Mesenchymal stem cell (in vitro differentiated cells and primary cell): ENCODE data around the gene STIMATE.

Experiments used
- DNase-seq: peaks from one replicate; pipeline ENCODE4 v3.0.0-alpha.2; 2013
- H2AFZ ChIP-seq: one replicate; pipeline ENCODE4 v1.6.1; 2013; ENCODE audit warnings: low read depth, mild to moderate bottlenecking, control low read depth, inconsistent platforms, low read length, moderate library complexity
- H2AK5ac ChIP-seq: 2 replicates; pipeline ENCODE4 v1.6.1; 2013; ENCODE audit warnings: low read length, moderate library complexity, mild to moderate bottlenecking, inconsistent platforms; ENCODE audit not compliant: severe bottlenecking
- H2BK120ac ChIP-seq: one replicate; pipeline ENCODE4 v1.6.1; 2013; ENCODE audit warnings: low read depth, mild to moderate bottlenecking, inconsistent platforms, low read length, moderate library complexity
- H2BK12ac ChIP-seq, 2 experiments: one replicate each; pipeline ENCODE4 v1.6.1; 2013; ENCODE audit warnings: inconsistent platforms in 2 of 2, low read length in 2 of 2, mild to moderate bottlenecking in 2 of 2, moderate library complexity in 2 of 2, control low read depth in 1 of 2
- H2BK15ac ChIP-seq: one replicate; pipeline ENCODE4 v1.6.1; 2013; ENCODE audit warnings: mild to moderate bottlenecking, low read depth, inconsistent platforms; ENCODE audit not compliant: poor library complexity, severe bottlenecking
- H2BK5ac ChIP-seq: 2 replicates; pipeline ENCODE4 v1.6.1; 2013; ENCODE audit warnings: low read depth, mild to moderate bottlenecking, low read length, control low read depth, inconsistent platforms; ENCODE audit not compliant: poor library complexity, severe bottlenecking
- H3K14ac ChIP-seq, 2 experiments: one replicate each; pipeline ENCODE4 v1.6.1; 2013; ENCODE audit warnings: inconsistent platforms in 2 of 2, low read length in 2 of 2, control low read depth in 1 of 2, mild to moderate bottlenecking in 1 of 2, moderate library complexity in 1 of 2
- H3K18ac ChIP-seq, 2 experiments: one replicate each; pipeline ENCODE4 v1.6.1; 2013; ENCODE audit warnings: inconsistent platforms in 2 of 2, low read length in 2 of 2, control low read depth in 1 of 2, low read depth in 1 of 2, mild to moderate bottlenecking in 1 of 2
- H3K23ac ChIP-seq, 2 experiments: one replicate each; pipeline ENCODE4 v1.6.1; 2013; ENCODE audit warnings: inconsistent platforms in 2 of 2, low read length in 2 of 2, mild to moderate bottlenecking in 2 of 2, moderate library complexity in 2 of 2, control low read depth in 1 of 2
- H3K27ac ChIP-seq: 2 replicates; pipeline ENCODE4 v1.5.1; 2013; ENCODE audit warnings: mild to moderate bottlenecking, moderate library complexity, low read length, control low read depth, inconsistent platforms; ENCODE audit not compliant: poor library complexity, severe bottlenecking
- H3K27me3 ChIP-seq, 2 experiments: 2 replicates each; pipeline versions ENCODE4 v1.6.1 to v1.7.0; 2013; ENCODE audit warnings: low read length in 2 of 2, mild to moderate bottlenecking in 2 of 2, moderate library complexity in 2 of 2, control low read depth in 1 of 2, inconsistent platforms in 1 of 2; ENCODE audit not compliant: control insufficient read depth in 1 of 2, insufficient read depth in 1 of 2
- H3K36me3 ChIP-seq, 2 experiments: 2 replicates each; pipeline versions ENCODE4 v1.6.1 to v1.7.0; 2013; ENCODE audit warnings: low read length in 2 of 2, control low read depth in 1 of 2, inconsistent platforms in 1 of 2, low read depth in 1 of 2, mild to moderate bottlenecking in 1 of 2; ENCODE audit not compliant: insufficient read depth in 2 of 2, control insufficient read depth in 1 of 2
- H3K4ac ChIP-seq, 2 experiments: one replicate each; pipeline ENCODE4 v1.6.1; 2013; ENCODE audit warnings: inconsistent platforms in 2 of 2, low read length in 2 of 2, mild to moderate bottlenecking in 2 of 2, moderate library complexity in 2 of 2, control low read depth in 1 of 2, low read depth in 1 of 2
- H3K4me1 ChIP-seq: 2 replicates; pipeline ENCODE4 v1.6.1; 2013; ENCODE audit warnings: low read depth, low read length, control low read depth; ENCODE audit not compliant: control insufficient read depth, insufficient read depth
- H3K4me2 ChIP-seq: 2 replicates; pipeline ENCODE4 v1.6.1; 2013; ENCODE audit warnings: low read length, mild to moderate bottlenecking, inconsistent platforms; ENCODE audit not compliant: poor library complexity, severe bottlenecking
- H3K4me3 ChIP-seq, 2 experiments: 2 replicates each; pipeline versions ENCODE4 v1.5.1 to v1.7.0; 2013; ENCODE audit warnings: low read length in 2 of 2, mild to moderate bottlenecking in 2 of 2, control low read depth in 1 of 2, low read depth in 1 of 2; ENCODE audit not compliant: insufficient read depth in 1 of 2
- H3K79me1 ChIP-seq: replicated peaks from 2 replicates; pipeline ENCODE4 v1.6.1; 2013; ENCODE audit warnings: mild to moderate bottlenecking, control low read depth, low read length, inconsistent platforms; ENCODE audit not compliant: poor library complexity, severe bottlenecking
- H3K9ac ChIP-seq: 2 replicates; pipeline ENCODE4 v1.7.0; 2013; ENCODE audit warnings: mild to moderate bottlenecking, low read length, moderate library complexity
- H3K9me3 ChIP-seq: 2 replicates; pipeline ENCODE4 v1.7.0; 2013; ENCODE audit warnings: mild to moderate bottlenecking, low read length; ENCODE audit not compliant: control insufficient read depth
- H4K8ac ChIP-seq: one replicate; pipeline ENCODE4 v1.6.1; 2013; ENCODE audit warnings: inconsistent platforms, mild to moderate bottlenecking, low read length, moderate library complexity
- H4K91ac ChIP-seq: one replicate; pipeline ENCODE4 v1.6.1; 2013; ENCODE audit warnings: mild to moderate bottlenecking, low read length, inconsistent platforms
- WGBS: methylation state at CpG from one replicate; pipeline ENCODE4 v1.1.7; 2013; ENCODE audit warnings: mixed read lengths; 5-methylcytosine and 5-hydroxymethylcytosine counted together

The STIMATE gene

GRCh38 chr3:52792961-52793695, 104.2 kb downstream of the STIMATE start:
- Histone ChIP-seq H3K4me1 (peaks cover 3% of the 10 kb centered on the region), H3K14ac (no peak overlapping the region), H3K23ac (no peak overlapping the region), H3K4me2 (no peak overlapping the region), H2BK15ac (no peak overlapping the region), H2BK5ac (no peak overlapping the region), H3K79me1 (no peaks in the 10 kb centered on the region), H3K4ac (no peak overlapping the region), H2BK120ac (no peak overlapping the region), H2AFZ (no peak overlapping the region), H3K9me3 (no peaks in the 10 kb centered on the region), H2BK12ac (no peak overlapping the region), H3K18ac (no peak overlapping the region), H3K27ac (no peak overlapping the region), H2AK5ac (no peak overlapping the region), H3K36me3 (peaks cover 0 to 5% of the 10 kb centered on the region in 2 experiments), H3K27me3 (peaks cover 8 to 42% of the 10 kb centered on the region in 2 experiments), H3K4me3 (no peak overlapping the region), H4K91ac (no peak overlapping the region), H4K8ac (no peak overlapping the region), H3K9ac (no peak overlapping the region)
- DNase-seq, result no peak
- 77% methylated on average over 18 of the region's 18 CpGs for WGBS

GRCh38 chr3:52792413-52792812, 104.9 kb downstream of the STIMATE start:
- Histone ChIP-seq H3K14ac (no peak overlapping the region), H3K18ac (no peak overlapping the region)

GRCh38 chr3:52791928-52792327, 105.4 kb downstream of the STIMATE start:
- no peak overlapping the region for H3K18ac ChIP-seq
- no peak overlapping the region for H2BK120ac ChIP-seq
- peaks cover 0 to 5% of the 10 kb centered on the region in 2 experiments for H3K36me3 ChIP-seq
- no peak overlapping the region for H3K4me2 ChIP-seq
- no peak overlapping the region for H2BK5ac ChIP-seq
- no peak overlapping the region for H3K4ac ChIP-seq
- no peak overlapping the region for H2BK12ac ChIP-seq
- H2AK5ac ChIP-seq, result no peak overlapping the region
- H3K79me1 ChIP-seq, result no peaks in the 10 kb centered on the region
- H4K8ac ChIP-seq, result no peak overlapping the region
- H3K4me1 ChIP-seq, result peaks cover 3% of the 10 kb centered on the region
- H3K27ac ChIP-seq, result no peak overlapping the region
- H3K14ac ChIP-seq, result no peak overlapping the region
- H3K9ac ChIP-seq, result no peak overlapping the region
- no peak overlapping the region for H2AFZ ChIP-seq
- H3K23ac ChIP-seq, result no peak overlapping the region
- no peak overlapping the region for H2BK15ac ChIP-seq
- H3K4me3 ChIP-seq, result no peak overlapping the region
- H4K91ac ChIP-seq, result no peak overlapping the region
- WGBS, result 72% methylated on average over 4 of the region's 4 CpGs
- peaks cover 15 to 46% of the 10 kb centered on the region in 2 experiments for H3K27me3 ChIP-seq
- no peak for DNase-seq
- no peaks in the 10 kb centered on the region for H3K9me3 ChIP-seq

More at GRCh38 chr3:52792413-52792812, 104.9 kb downstream of the STIMATE start:
- Histone ChIP-seq H3K36me3 (peaks cover 0 to 5% of the 10 kb centered on the region in 2 experiments), H3K4me3 (no peak overlapping the region), H2BK12ac (no peak overlapping the region), H3K27me3 (peaks cover 11 to 46% of the 10 kb centered on the region in 2 experiments), H2AFZ (no peak overlapping the region), H3K79me1 (no peaks in the 10 kb centered on the region), H4K8ac (no peak overlapping the region), H3K4me1 (peaks cover 3% of the 10 kb centered on the region), H3K4me2 (no peak overlapping the region), H3K4ac (no peak overlapping the region), H2AK5ac (no peak overlapping the region), H2BK120ac (no peak overlapping the region), H3K27ac (no peak overlapping the region), H3K9me3 (no peaks in the 10 kb centered on the region), H3K9ac (no peak overlapping the region), H2BK5ac (no peak overlapping the region), H3K23ac (no peak overlapping the region), H4K91ac (no peak overlapping the region), H2BK15ac (no peak overlapping the region)
- no peak for DNase-seq
- WGBS, result 78% methylated on average over 7 of the region's 7 CpGs

- peaks cover 0 to 5% of the 10 kb centered on the region in 2 experiments for H3K36me3 ChIP-seq
- H3K27me3 ChIP-seq, result peaks cover 15 to 49% of the 10 kb centered on the region in 2 experiments
- no peak overlapping the region for H2BK12ac ChIP-seq
- H3K18ac ChIP-seq, result no peak overlapping the region
- H2AK5ac ChIP-seq, result no peak overlapping the region
- no peak overlapping the region for H3K9ac ChIP-seq
- peaks cover 3% of the 10 kb centered on the region for H3K4me1 ChIP-seq
- no peak overlapping the region for H2BK15ac ChIP-seq
- no peak overlapping the region for H4K91ac ChIP-seq
- no peak overlapping the region for H3K14ac ChIP-seq
- DNase-seq, result no peak
- H2BK120ac ChIP-seq, result no peak overlapping the region
- no peak overlapping the region for H3K4me2 ChIP-seq
- no peak overlapping the region for H2BK5ac ChIP-seq
- H3K9me3 ChIP-seq, result no peaks in the 10 kb centered on the region
- H3K4me3 ChIP-seq, result no peak overlapping the region
- H3K27ac ChIP-seq, result no peak overlapping the region
- H3K23ac ChIP-seq, result no peak overlapping the region
- H3K79me1 ChIP-seq, result no peaks in the 10 kb centered on the region
- H3K4ac ChIP-seq, result no peak overlapping the region
- H2AFZ ChIP-seq, result no peak overlapping the region
- WGBS, result 87% methylated on average over 12 of the region's 12 CpGs
- H4K8ac ChIP-seq, result no peak overlapping the region
These were observed 106.0 kb downstream of the STIMATE start for GRCh38 chr3:52791366-52791765.
